Pancreas (tissue), 10 donors: ENCODE measurements around the gene IL20. TPM values are rescaled to one million over a fixed set of nuclear protein-coding genes. Genes with fewer than 3 reads are reported as not detected.
A peak's percentile ranks its signal among the peaks of the same experiment; 100 is the strongest.

Experiments
- ATAC-seq, 4 donors: fragments of 200-7000 bp; cut with Tn5 transposase; one replicate each; pipeline versions ENCODE4 v1.8.0 to v1.9.1; 2020; ENCODE audit warnings: mild to moderate bottlenecking in 4 of 4, moderate library complexity in 4 of 4
- DNase-seq, 6 donors: peaks; one replicate each; pipeline ENCODE4 v3.0.0-alpha.2; 2020
- FAIRE-seq: peaks from 2 replicates; lab custom pipeline; 2012; peaks lifted over from hg19 to GRCh38; lab: Jason Lieb, UNC
- H3K27ac ChIP-seq, 4 donors: fragments of 200-600 bp; sonication (generic); 1 replicate in 3 of 4; 2 replicates in 1 of 4; pipeline versions ENCODE4 v1.5.0 to v1.8.0; 2020
- H3K27me3 ChIP-seq, 4 donors: fragments of 200-600 bp; one replicate each; pipeline ENCODE4 v1.8.0; 2021
- H3K36me3 ChIP-seq, 3 donors: fragments of 200-600 bp; sonication (generic) in 1 of 3; one replicate each; pipeline versions ENCODE4 v1.5.0 to v1.8.0; 2020 to 2021
- H3K4me1 ChIP-seq, 3 donors: fragments of 200-600 bp; one replicate each; pipeline ENCODE4 v1.8.0; 2021
- H3K4me3 ChIP-seq, 4 donors: fragments of 200-600 bp; sonication (generic) in 2 of 4; one replicate each; pipeline versions ENCODE4 v1.5.0 to v1.8.0; 2020 to 2021
- H3K9me3 ChIP-seq, 4 donors: fragments of 200-600 bp; one replicate each; pipeline ENCODE4 v1.8.0; 2021
- WGBS, 2 donors: extraction: QIAGEN DNeasy Blood & Tissue Kit; methylation state at CpG; one replicate each; pipeline ENCODE4 v1.1.7; 2013; 5-methylcytosine and 5-hydroxymethylcytosine counted together
- intact Hi-C, 3 donors: fragments of 100-400 bp; cut with DNase I; formaldehyde crosslinking; loops; one replicate each; pipeline versions ENCODE4 v1.11.1 to v1.14.2; 2022
- polyA plus RNA-seq, 2 donors: library from polyadenylated mRNA; stranded (reverse); fragments of 200-250 nt; gene quantifications; one replicate each; pipeline ENCODE4 v1.2.3, GENCODE V29; 2013
- total RNA-seq, 6 donors: library from RNA; stranded (reverse); fragmentation: NEBNext Ultra II Directional in 4 of 6; extraction: Animal tissue kit (Norgen Biotek cat#: 25700) in 4 of 6; gene quantifications; one replicate each; pipeline versions ENCODE4 v1.2.1 to v1.2.4, GENCODE V29; 2021 to 2023
- TF ChIP-seq, protein P1 (sequence below), 4 donors: fragments of 200-600 bp; sonication (generic) in 3 of 4; IDR thresholded peaks; one replicate each; pipeline versions ENCODE4 v1.5.0 to v1.8.0; 2021; ENCODE audit warnings: antibody characterized with exemption in 4 of 4
- donor health status: healthy with polysubstance abuse.
- donor health status: DM: no; HTN: no; CAD: no; lungs with moderate emphysema.
- donor health status: DM: no; HTN: no; CAD: no.
- donor health status: control.
- donor health status: control.
- donor health status: Bipolar disorder and iron deficiency.
- donor health status: DM: yes; HTN: yes; CAD: no.
- donor health status: DM: no; HTN: no; CAD: no.
- donor health status: DM: no; HTN: no; CAD: no.
- donor health status: DM: yes; HTN: yes; CAD: no.

The IL20 gene
- total and polyA plus RNA-seq, 8 donors = not detected

DNA sequence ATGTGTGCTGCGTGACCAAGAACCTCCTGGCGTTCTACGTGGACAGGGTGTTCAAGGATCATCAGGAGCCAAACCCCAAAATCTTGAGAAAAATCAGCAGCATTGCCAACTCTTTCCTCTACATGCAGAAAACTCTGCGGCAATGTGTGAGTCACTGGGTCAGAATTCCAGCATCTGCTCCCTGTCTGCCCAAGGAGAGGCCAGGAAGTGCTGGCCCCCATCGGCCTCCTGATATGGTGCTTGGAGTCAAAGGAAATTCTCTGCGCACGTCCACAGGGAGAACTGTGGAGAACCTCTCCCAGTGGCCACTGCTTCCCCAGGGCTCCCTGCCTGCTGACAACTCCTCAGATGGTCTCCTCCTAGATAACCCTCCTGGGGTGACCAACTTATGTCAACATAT is 25.6 kb upstream of the IL20 start:
- FAIRE-seq = no peak

DNA sequence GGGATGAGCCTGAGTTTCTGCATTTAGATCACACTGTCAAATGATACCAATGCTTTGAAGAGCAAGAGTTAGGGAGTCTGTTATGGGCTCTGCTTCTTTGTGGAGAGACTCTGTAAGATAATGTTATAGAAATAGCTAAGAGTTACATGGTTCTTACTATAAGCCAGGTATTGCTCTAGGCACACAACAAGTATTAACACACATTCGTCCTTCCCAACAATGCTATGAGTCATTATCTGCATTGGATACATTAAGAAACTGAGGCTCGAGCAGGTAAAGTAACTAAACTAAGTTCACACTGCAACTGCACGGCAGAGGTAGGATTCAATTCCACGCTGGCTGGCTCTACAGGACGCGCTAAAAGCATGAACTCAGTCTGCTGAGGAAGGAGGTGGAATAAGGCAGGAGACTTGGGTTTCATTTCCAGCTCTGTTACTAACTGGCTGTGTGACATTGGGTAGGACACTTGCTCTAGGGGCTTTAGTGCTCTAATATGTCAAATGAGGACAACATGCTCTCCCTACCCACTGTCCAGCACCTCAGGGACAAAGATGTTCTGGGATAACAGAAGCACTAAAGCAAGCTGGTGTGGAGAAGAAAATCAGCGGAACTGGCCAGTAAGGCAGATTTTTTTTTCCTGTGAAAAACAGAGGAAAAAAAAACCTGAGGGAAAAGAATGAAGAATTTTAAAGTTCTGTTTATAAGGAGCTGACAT is 23.7 kb upstream of the IL20 start:
- Histone ChIP-seq H3K27ac (no peak overlapping the region), H3K36me3 (no peaks in the 10 kb centered on the region), H3K4me3 (no peak overlapping the region), H3K9me3 (no peaks in the 10 kb centered on the region), H3K4me1 (no peaks in the 10 kb centered on the region), H3K27me3 (no peaks in the 10 kb centered on the region)
- intact Hi-C loops = no loop called here
- no peak for ATAC-seq
- 90 to 94% methylated on average over 7 of the region's 7 CpGs for WGBS, 2 donors
- TF ChIP-seq, protein P1, sequence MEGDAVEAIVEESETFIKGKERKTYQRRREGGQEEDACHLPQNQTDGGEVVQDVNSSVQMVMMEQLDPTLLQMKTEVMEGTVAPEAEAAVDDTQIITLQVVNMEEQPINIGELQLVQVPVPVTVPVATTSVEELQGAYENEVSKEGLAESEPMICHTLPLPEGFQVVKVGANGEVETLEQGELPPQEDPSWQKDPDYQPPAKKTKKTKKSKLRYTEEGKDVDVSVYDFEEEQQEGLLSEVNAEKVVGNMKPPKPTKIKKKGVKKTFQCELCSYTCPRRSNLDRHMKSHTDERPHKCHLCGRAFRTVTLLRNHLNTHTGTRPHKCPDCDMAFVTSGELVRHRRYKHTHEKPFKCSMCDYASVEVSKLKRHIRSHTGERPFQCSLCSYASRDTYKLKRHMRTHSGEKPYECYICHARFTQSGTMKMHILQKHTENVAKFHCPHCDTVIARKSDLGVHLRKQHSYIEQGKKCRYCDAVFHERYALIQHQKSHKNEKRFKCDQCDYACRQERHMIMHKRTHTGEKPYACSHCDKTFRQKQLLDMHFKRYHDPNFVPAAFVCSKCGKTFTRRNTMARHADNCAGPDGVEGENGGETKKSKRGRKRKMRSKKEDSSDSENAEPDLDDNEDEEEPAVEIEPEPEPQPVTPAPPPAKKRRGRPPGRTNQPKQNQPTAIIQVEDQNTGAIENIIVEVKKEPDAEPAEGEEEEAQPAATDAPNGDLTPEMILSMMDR (IDR thresholded peaks at IDR 0.05) = no peak
- no peak for DNase-seq
- FAIRE-seq = no peak

More for the DNA sequence above, 25.6 kb upstream of the IL20 start:
- DNase-seq (no peak), ATAC-seq (no peak)
- intact Hi-C loops = no loop called here
- no peaks in the 10 kb centered on the region for H3K4me1 ChIP-seq
- no peak overlapping the region for H3K27ac ChIP-seq
- H3K36me3 ChIP-seq = no peaks in the 10 kb centered on the region
- WGBS, 2 donors = 86 to 90% methylated on average over 7 of the region's 7 CpGs
- no peaks in the 10 kb centered on the region for H3K27me3 ChIP-seq
- H3K4me3 ChIP-seq = no peak overlapping the region
- H3K9me3 ChIP-seq = no peaks in the 10 kb centered on the region
- TF ChIP-seq, protein P1 (IDR thresholded peaks at IDR 0.05) = no peak

DNA sequence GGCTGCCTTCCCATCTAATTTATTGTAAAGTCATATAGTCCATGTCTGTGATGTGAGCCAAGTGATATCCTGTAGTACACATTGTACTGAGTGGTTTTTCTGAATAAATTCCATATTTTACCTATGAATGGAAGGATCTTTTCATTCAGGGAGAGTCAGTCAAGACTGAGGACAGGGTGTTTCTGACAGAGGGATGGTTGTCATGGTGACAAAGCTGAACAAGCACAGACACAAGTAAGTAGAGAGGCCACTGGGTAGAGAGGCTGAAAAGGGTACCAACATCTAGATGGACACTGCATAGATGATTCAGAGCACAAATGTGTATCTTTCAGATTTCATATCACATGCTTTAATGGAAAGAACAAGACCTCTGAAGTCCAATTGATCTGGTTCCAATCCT is 22.6 kb upstream of the IL20 start:
- Histone ChIP-seq H3K9me3 (no peaks in the 10 kb centered on the region), H3K36me3 (no peaks in the 10 kb centered on the region), H3K27me3 (no peaks in the 10 kb centered on the region), H3K27ac (no peak overlapping the region), H3K4me1 (peaks cover 0 to 8% (median 4%) of the 10 kb centered on the region in 3 donors), H3K4me3 (no peak overlapping the region)
- DNase-seq = no peak
- intact Hi-C loops = no loop called here
- ATAC-seq = no peak
- FAIRE-seq = no peak
- TF ChIP-seq, protein P1 (IDR thresholded peaks at IDR 0.05) = no peak

DNA sequence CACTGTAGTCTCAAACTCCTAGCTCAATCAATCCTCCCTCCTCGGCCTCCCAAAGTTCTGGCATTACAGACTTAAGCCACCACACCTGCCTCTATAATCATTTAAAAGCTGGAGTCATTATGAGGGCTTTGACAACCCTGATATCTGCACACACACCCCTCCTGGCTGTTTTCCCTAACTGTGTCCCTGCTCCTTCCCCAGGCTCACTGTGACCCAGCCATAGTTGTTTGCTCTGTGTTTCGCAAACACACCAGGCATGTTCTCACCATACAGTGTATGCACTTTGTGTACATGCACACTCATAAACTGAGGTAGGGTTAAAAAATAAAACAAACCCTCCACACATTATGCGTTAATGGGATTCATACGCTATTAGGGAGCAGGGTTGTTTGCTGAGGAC is 21.8 kb upstream of the IL20 start:
- H3K9me3 ChIP-seq = no peaks in the 10 kb centered on the region
- TF ChIP-seq, protein P1 (IDR thresholded peaks at IDR 0.05) = no peak
- H3K27ac ChIP-seq = peak overlapping the region in 1 of 4 donors; percentile 11
- WGBS, 2 donors = 38 to 40% methylated on average over 4 of the region's 4 CpGs
- no peak for FAIRE-seq
- peak in 4 of 6 donors; percentile 38 to 62 (median 55) for DNase-seq
- intact Hi-C loops = no loop called here
- H3K4me1 ChIP-seq = peaks cover 0 to 11% (median 10%) of the 10 kb centered on the region in 3 donors
- no peaks in the 10 kb centered on the region for H3K36me3 ChIP-seq
- no peak overlapping the region for H3K4me3 ChIP-seq
- H3K27me3 ChIP-seq = no peaks in the 10 kb centered on the region
- ATAC-seq = peak; percentile 65 to 87 (median 78)

DNA sequence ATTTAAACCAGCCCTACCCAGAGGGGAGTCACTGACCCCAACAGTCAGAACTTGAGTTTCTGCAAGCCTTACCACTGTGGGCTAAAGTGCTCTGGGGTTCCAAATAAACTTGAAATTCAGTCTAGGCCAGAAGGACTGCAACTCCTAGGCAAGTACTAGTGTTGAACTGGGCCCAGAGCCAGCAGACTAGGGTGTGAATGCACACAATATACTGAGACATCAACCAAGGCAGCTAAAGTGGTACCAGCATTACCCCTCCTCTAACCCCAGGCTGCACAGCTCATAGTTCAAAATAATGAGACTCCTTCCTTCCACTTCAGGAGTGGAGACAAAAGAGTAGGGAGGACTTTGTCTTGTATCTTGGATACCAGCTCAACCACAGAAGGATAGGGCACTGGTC is 18.9 kb upstream of the IL20 start:
- intact Hi-C loops = no loop called here
- DNase-seq = no peak
- no peaks in the 10 kb centered on the region for H3K9me3 ChIP-seq
- H3K4me1 ChIP-seq = peaks cover 0 to 11% (median 10%) of the 10 kb centered on the region in 3 donors
- FAIRE-seq = no peak
- H3K36me3 ChIP-seq = no peaks in the 10 kb centered on the region
- TF ChIP-seq, protein P1 (IDR thresholded peaks at IDR 0.05) = no peak
- no peaks in the 10 kb centered on the region for H3K27me3 ChIP-seq
- H3K27ac ChIP-seq = no peak overlapping the region
- ATAC-seq = peak in 1 of 4 donors; percentile 15
- no peak overlapping the region for H3K4me3 ChIP-seq
